Transverse colon (tissue), 4 donors: Measurements from ENCODE around the gene SPRN. TPM values are rescaled to one million over a fixed set of nuclear protein-coding genes. Genes with fewer than 3 reads are reported as not detected.

Source experiments
- DNase-seq: peaks from one replicate; pipeline ENCODE4 v3.0.0-alpha.2; 2019
- H3K27ac ChIP-seq, 4 donors: fragments of 200-600 bp; sonication (generic); 2 replicates each; pipeline ENCODE4 v1.5.1; 2016 to 2018; ENCODE audit warnings: inconsistent platforms in 4 of 4
- H3K27me3 ChIP-seq: fragments of 200-600 bp; sonication (generic); 2 replicates; pipeline ENCODE4 v1.5.1; 2017; ENCODE audit warnings: inconsistent platforms
- H3K36me3 ChIP-seq, 4 donors: fragments of 200-600 bp; sonication (generic); 2 replicates each; pipeline ENCODE4 v1.5.1; 2017 to 2019; ENCODE audit warnings: inconsistent platforms in 4 of 4
- H3K4me1 ChIP-seq, 4 donors: fragments of 200-600 bp; sonication (generic); 2 replicates each; pipeline ENCODE4 v1.5.1; 2017 to 2020; ENCODE audit warnings: inconsistent platforms in 4 of 4
- H3K4me3 ChIP-seq, 4 donors: fragments of 200-600 bp; sonication (generic); 1 replicate in 1 of 4; 2 replicates in 3 of 4; pipeline versions ENCODE4 v1.5.1 to v1.6.1; 2017 to 2019; ENCODE audit warnings: inconsistent platforms in 4 of 4
- H3K9me3 ChIP-seq, 2 donors: fragments of 200-600 bp; sonication (generic); 2 replicates each; pipeline ENCODE4 v1.5.1; 2017 to 2019; ENCODE audit warnings: inconsistent platforms in 2 of 2
- CTCF ChIP-seq, 5 experiments: fragments of 200-600 bp in 3 of 5; fragments of 450-650 bp in 2 of 5; sonication (generic) in 3 of 5; IDR thresholded peaks; 1 replicate in 2 of 5; 2 replicates in 3 of 5; pipeline ENCODE4 v1.5.1; 2016 to 2017; ENCODE audit warnings: antibody characterized with exemption in 5 of 5, inconsistent platforms in 3 of 5, mild to moderate bottlenecking in 2 of 5, moderate library complexity in 1 of 5
- EP300 ChIP-seq: sonication (generic); formaldehyde crosslinking; IDR thresholded peaks from one replicate; pipeline ENCODE4 v1.6.1; 2017; ENCODE audit warnings: antibody characterized with exemption, low read depth
- POLR2A ChIP-seq: fragments of 450-650 bp; IDR thresholded peaks from one replicate; pipeline ENCODE4 v1.6.1; 2016; ENCODE audit warnings: antibody characterized with exemption, mild to moderate bottlenecking, moderate library complexity
- POLR2AphosphoS5 ChIP-seq, 3 donors: sonication (generic); formaldehyde crosslinking; IDR thresholded peaks; one replicate each; pipeline ENCODE4 v1.6.1; 2016; ENCODE audit warnings: antibody characterized with exemption in 3 of 3
- WGBS, 2 donors: methylation state at CpG; one replicate each; pipeline ENCODE4 v1.1.5; 2018; ENCODE audit warnings: low coverage in 1 of 2; 5-methylcytosine and 5-hydroxymethylcytosine counted together
- in situ Hi-C, 4 donors: fragments of 200-750 bp; cut with MboI; loops; one replicate each; pipeline versions ENCODE4 v1.15.0 to v1.15.1; 2017; ENCODE audit warnings: low sequenced_read_pairs in 3 of 4, low pct_ligation_motif_present in 1 of 4, low pct_unique_long_range_greater_than_20kb in 1 of 4
- intact Hi-C: fragments of 100-400 bp; cut with DNase I; formaldehyde crosslinking; loops from one replicate; pipeline ENCODE4 v1.15.1; 2023; ENCODE audit warnings: low total_unique reads
- total RNA-seq, 4 donors: library from RNA; depleted of rRNA; stranded (reverse); fragments of >200 nt; gene quantifications; one replicate each; pipeline ENCODE4 v1.1.0, GENCODE V29; 2016

Gene SPRN
- total RNA-seq, 4 donors from 2014 or later = not detected

GRCh38 chr10:133385214-133385613 is 39.2 kb downstream of the SPRN start:
- Histone ChIP-seq H3K4me3 (no peak overlapping the region), H3K27ac (no peak overlapping the region), H3K36me3 (no peaks in the 10 kb centered on the region), H3K9me3 (no peaks in the 10 kb centered on the region), H3K4me1 (peaks cover 0 to 3% (median 2%) of the 10 kb centered on the region in 4 donors), H3K27me3 (no peaks in the 10 kb centered on the region)
- DNase-seq = no peak
- TF ChIP-seq POLR2A = no peak
- no peak for TF ChIP-seq CTCF (IDR thresholded peaks at IDR 0.05)
- no peak for TF ChIP-seq EP300
- no peak for TF ChIP-seq POLR2AphosphoS5 (IDR thresholded peaks at IDR 0.05)
- in situ Hi-C loops = loop anchor here in 1 of 4 donors (10.0 kb wide), 1 partner anchor 70 kb away; no protein-coding TSS in a partner anchor
- WGBS, 2 donors = 80 to 98% methylated on average over 1 to 2 of the region's 2 CpGs
- intact Hi-C loops = no loop called here

- H3K27me3 ChIP-seq = no peaks in the 10 kb centered on the region
- peaks cover 5 to 10% (median 10%) of the 10 kb centered on the region in 4 donors for H3K4me1 ChIP-seq
- intact Hi-C loops = no loop called here
- WGBS, 2 donors = 87% methylated on average over 13 of the region's 13 CpGs; no CpG with 5 or more reads in 1 of the 2 donors
- H3K36me3 ChIP-seq = no peaks in the 10 kb centered on the region
- H3K4me3 ChIP-seq = no peak overlapping the region
- in situ Hi-C loops = loop anchor here in 1 of 4 donors (10.0 kb wide), 1 partner anchor 69 kb away; no protein-coding TSS in a partner anchor
- no peak for DNase-seq
- no peak for TF ChIP-seq EP300
- no peak for TF ChIP-seq POLR2A
- TF ChIP-seq CTCF (IDR thresholded peaks at IDR 0.05) = no peak
- no peak for TF ChIP-seq POLR2AphosphoS5 (IDR thresholded peaks at IDR 0.05)
- H3K9me3 ChIP-seq = no peaks in the 10 kb centered on the region
- no peak overlapping the region for H3K27ac ChIP-seq
Observed at GRCh38 chr10:133384071-133384470, 40.4 kb downstream of the SPRN start.

- H3K27ac ChIP-seq = no peak overlapping the region
- WGBS, 2 donors = 81 to 97% methylated on average over 2 to 4 of the region's 4 CpGs
- intact Hi-C loops = no loop called here
- no peak for DNase-seq
- H3K4me1 ChIP-seq = peaks cover 5 to 10% (median 10%) of the 10 kb centered on the region in 4 donors
- no peaks in the 10 kb centered on the region for H3K27me3 ChIP-seq
- H3K4me3 ChIP-seq = no peak overlapping the region
- no peaks in the 10 kb centered on the region for H3K36me3 ChIP-seq
- in situ Hi-C loops = loop anchor here in 1 of 4 donors (10.0 kb wide), 1 partner anchor 69 kb away; no protein-coding TSS in a partner anchor
- TF ChIP-seq POLR2AphosphoS5 (IDR thresholded peaks at IDR 0.05) = no peak
- no peaks in the 10 kb centered on the region for H3K9me3 ChIP-seq
Observed at GRCh38 chr10:133383551-133383950, 40.9 kb downstream of the SPRN start.

- no peak for TF ChIP-seq POLR2AphosphoS5 (IDR thresholded peaks at IDR 0.05)
- no peak for TF ChIP-seq EP300
- no peak for TF ChIP-seq POLR2A
- TF ChIP-seq CTCF (IDR thresholded peaks at IDR 0.05) = no peak
- Histone ChIP-seq H3K27me3 (no peaks in the 10 kb centered on the region), H3K9me3 (no peaks in the 10 kb centered on the region), H3K4me1 (peaks cover 10 to 22% (median 18%) of the 10 kb centered on the region in 4 donors), H3K27ac (no peak overlapping the region), H3K4me3 (no peak overlapping the region), H3K36me3 (no peaks in the 10 kb centered on the region)
- WGBS, 2 donors = 89% methylated on average over 8 of the region's 8 CpGs; no CpG with 5 or more reads in 1 of the 2 donors
- intact Hi-C loops = no loop called here
- in situ Hi-C loops = loop anchor here in 1 of 4 donors (10.0 kb wide), 1 partner anchor 66 kb away; no protein-coding TSS in a partner anchor
- no peak for DNase-seq
Observed at GRCh38 chr10:133381036-133381435, 43.4 kb downstream of the SPRN start.
